ENCODE measurements around the gene MRM2. TPM values are rescaled to one million over a fixed set of nuclear protein-coding genes. Genes with fewer than 3 reads are reported as not detected.

Gene MRM2
- polyA plus RNA-seq: 10 to 100 TPM; 24.5 to 47.2 (median 33.1) TPM

- peak; percentile 68 to 71 (median 71) for DNase-seq
- peaks cover 2 to 5% (median 2%) of the 10 kb centered on the region in 3 donors for H3K27me3 Mint-ChIP-seq (ENCODE audit: low read depth in 3 of 3)
- H3K27ac Mint-ChIP-seq: peak within 1 kb of the TSS; percentile 81 to 92 (median 86)
- H3K36me3 Mint-ChIP-seq: peaks cover 0 to 3% (median 0%) of the 10 kb centered on the region in 3 donors
- H3K4me3 Mint-ChIP-seq: peak within 1 kb of the TSS; percentile 87 to 96 (median 93)
- peaks cover 20 to 24% of the 10 kb centered on the region in 2 donors for H3K4me1 Mint-ChIP-seq
- H3K9me3 Mint-ChIP-seq: no peaks in the 10 kb centered on the region
Measured at GRCh38 chr7:2241580-2242540, at the start of gene MRM2, which contains the start of gene NUDT1. Gene MRM2, minus strand, starts transcription at chr7:2242205. Its CDS starts 36 bp downstream, at chr7:2242169. Gene NUDT1, plus strand, starts transcription at chr7:2242226. Its CDS starts 2,349 bp downstream, at chr7:2244575.

- DNase-seq: no peak
- Mint-ChIP-seq H3K4me3 (no peak overlapping the region), H3K36me3 (peaks cover 0 to 5% (median 0%) of the 10 kb centered on the region in 3 donors), H3K27me3 (ENCODE audit: low read depth in 3 of 3) (no peaks in the 10 kb centered on the region), H3K4me1 (peaks cover 0 to 2% of the 10 kb centered on the region in 2 donors), H3K9me3 (no peaks in the 10 kb centered on the region), H3K27ac (no peak overlapping the region)
Measured at GRCh38 chr7:2290877-2291276, 48.9 kb upstream of the MRM2 start.

GRCh38 chr7:2289621-2290020 lies 47.6 kb upstream of the MRM2 start:
- H3K9me3 Mint-ChIP-seq: no peaks in the 10 kb centered on the region
- DNase-seq: no peak
- H3K27me3 Mint-ChIP-seq (ENCODE audit: low read depth in 3 of 3): no peaks in the 10 kb centered on the region
- H3K36me3 Mint-ChIP-seq: peaks cover 0 to 5% (median 0%) of the 10 kb centered on the region in 3 donors
- peaks cover 0 to 2% of the 10 kb centered on the region in 2 donors for H3K4me1 Mint-ChIP-seq
- peak overlapping the region in 1 of 6 donors; percentile 61 for H3K27ac Mint-ChIP-seq
- no peak overlapping the region for H3K4me3 Mint-ChIP-seq

GRCh38 chr7:2289111-2289586 lies 47.1 kb upstream of the MRM2 start:
- Mint-ChIP-seq H3K27me3 (ENCODE audit: low read depth in 3 of 3) (no peaks in the 10 kb centered on the region), H3K36me3 (peaks cover 0 to 5% (median 0%) of the 10 kb centered on the region in 3 donors), H3K4me1 (peaks cover 0 to 2% of the 10 kb centered on the region in 2 donors), H3K9me3 (no peaks in the 10 kb centered on the region), H3K27ac (peak overlapping the region in 1 of 6 donors; percentile 61), H3K4me3 (no peak overlapping the region)
- no peak for DNase-seq

GRCh38 chr7:2288503-2288902 lies 46.5 kb upstream of the MRM2 start:
- H3K36me3 Mint-ChIP-seq: peaks cover 0 to 5% (median 0%) of the 10 kb centered on the region in 3 donors
- peaks cover 0 to 2% of the 10 kb centered on the region in 2 donors for H3K4me1 Mint-ChIP-seq
- no peak overlapping the region for H3K27ac Mint-ChIP-seq
- no peaks in the 10 kb centered on the region for H3K9me3 Mint-ChIP-seq
- no peaks in the 10 kb centered on the region for H3K27me3 Mint-ChIP-seq (ENCODE audit: low read depth in 3 of 3)
- no peak overlapping the region for H3K4me3 Mint-ChIP-seq
- no peak for DNase-seq

GRCh38 chr7:2287745-2288144 lies 45.7 kb upstream of the MRM2 start:
- no peaks in the 10 kb centered on the region for H3K9me3 Mint-ChIP-seq
- no peak overlapping the region for H3K27ac Mint-ChIP-seq
- H3K36me3 Mint-ChIP-seq: peaks cover 0 to 5% (median 0%) of the 10 kb centered on the region in 3 donors
- DNase-seq: no peak
- no peaks in the 10 kb centered on the region for H3K27me3 Mint-ChIP-seq (ENCODE audit: low read depth in 3 of 3)
- H3K4me1 Mint-ChIP-seq: peaks cover 0 to 2% of the 10 kb centered on the region in 2 donors
- H3K4me3 Mint-ChIP-seq: no peak overlapping the region

- H3K9me3 Mint-ChIP-seq: no peaks in the 10 kb centered on the region
- no peak overlapping the region for H3K4me3 Mint-ChIP-seq
- no peaks in the 10 kb centered on the region for H3K27me3 Mint-ChIP-seq (ENCODE audit: low read depth in 3 of 3)
- H3K27ac Mint-ChIP-seq: no peak overlapping the region
- peaks cover 3 to 9% of the 10 kb centered on the region in 2 donors for H3K4me1 Mint-ChIP-seq
- H3K36me3 Mint-ChIP-seq: peaks cover 0 to 3% (median 0%) of the 10 kb centered on the region in 3 donors
- no peak for DNase-seq
Measured at GRCh38 chr7:2283074-2283473, 41.1 kb upstream of the MRM2 start.

GRCh38 chr7:2282185-2282751 lies 40.3 kb upstream of the MRM2 start:
- Mint-ChIP-seq H3K27me3 (ENCODE audit: low read depth in 3 of 3) (no peaks in the 10 kb centered on the region), H3K4me3 (no peak overlapping the region), H3K36me3 (peaks cover 0 to 3% (median 0%) of the 10 kb centered on the region in 3 donors), H3K4me1 (peaks cover 3 to 9% of the 10 kb centered on the region in 2 donors), H3K9me3 (no peaks in the 10 kb centered on the region), H3K27ac (no peak overlapping the region)
- DNase-seq: no peak

GRCh38 chr7:2281541-2281940 lies 39.5 kb upstream of the MRM2 start:
- Mint-ChIP-seq H3K27ac (no peak overlapping the region), H3K27me3 (ENCODE audit: low read depth in 3 of 3) (no peaks in the 10 kb centered on the region)

GRCh38 chr7:2280424-2280823 lies 38.4 kb upstream of the MRM2 start:
- DNase-seq: no peak
- peaks cover 0 to 5% (median 3%) of the 10 kb centered on the region in 3 donors for H3K36me3 Mint-ChIP-seq
- no peaks in the 10 kb centered on the region for H3K9me3 Mint-ChIP-seq
- no peak overlapping the region for H3K4me3 Mint-ChIP-seq
- peaks cover 3 to 9% of the 10 kb centered on the region in 2 donors for H3K4me1 Mint-ChIP-seq
- H3K27me3 Mint-ChIP-seq (ENCODE audit: low read depth in 3 of 3): peaks cover 0 to 1% (median 0%) of the 10 kb centered on the region in 3 donors
- no peak overlapping the region for H3K27ac Mint-ChIP-seq

More at GRCh38 chr7:2281541-2281940, 39.5 kb upstream of the MRM2 start:
- Mint-ChIP-seq H3K4me3 (no peak overlapping the region), H3K36me3 (peaks cover 0 to 5% (median 3%) of the 10 kb centered on the region in 3 donors), H3K9me3 (no peaks in the 10 kb centered on the region), H3K4me1 (peaks cover 3 to 9% of the 10 kb centered on the region in 2 donors)
- no peak for DNase-seq

GRCh38 chr7:2279896-2280295 lies 37.9 kb upstream of the MRM2 start:
- no peak for DNase-seq
- peaks cover 0 to 5% (median 3%) of the 10 kb centered on the region in 3 donors for H3K36me3 Mint-ChIP-seq
- H3K4me3 Mint-ChIP-seq: no peak overlapping the region
- H3K9me3 Mint-ChIP-seq: no peaks in the 10 kb centered on the region
- peak overlapping the region in 1 of 6 donors; percentile 51 for H3K27ac Mint-ChIP-seq
- H3K27me3 Mint-ChIP-seq (ENCODE audit: low read depth in 3 of 3): peaks cover 0 to 1% (median 0%) of the 10 kb centered on the region in 3 donors
- peaks cover 3 to 9% of the 10 kb centered on the region in 2 donors for H3K4me1 Mint-ChIP-seq

- Mint-ChIP-seq H3K4me1 (peaks cover 3 to 9% of the 10 kb centered on the region in 2 donors), H3K36me3 (peaks cover 0 to 5% (median 3%) of the 10 kb centered on the region in 3 donors), H3K27me3 (ENCODE audit: low read depth in 3 of 3) (peaks cover 0 to 1% (median 0%) of the 10 kb centered on the region in 3 donors), H3K4me3 (no peak overlapping the region), H3K27ac (no peak overlapping the region), H3K9me3 (no peaks in the 10 kb centered on the region)
- no peak for DNase-seq
Measured at GRCh38 chr7:2278026-2278425, 36.0 kb upstream of the MRM2 start.

- peaks cover 0 to 1% (median 0%) of the 10 kb centered on the region in 3 donors for H3K27me3 Mint-ChIP-seq (ENCODE audit: low read depth in 3 of 3)
- H3K27ac Mint-ChIP-seq: no peak overlapping the region
- H3K9me3 Mint-ChIP-seq: no peaks in the 10 kb centered on the region
- peaks cover 3 to 9% of the 10 kb centered on the region in 2 donors for H3K4me1 Mint-ChIP-seq
- H3K36me3 Mint-ChIP-seq: peaks cover 3 to 5% (median 4%) of the 10 kb centered on the region in 3 donors
- no peak overlapping the region for H3K4me3 Mint-ChIP-seq
- DNase-seq: no peak
Measured at GRCh38 chr7:2276107-2276506, 34.1 kb upstream of the MRM2 start.

Measured in immature natural killer cell (primary cell).